ENCODE data around the gene EEF2KMT.
"Not testable (repeated sequence)": the region's sequence is repeated elsewhere in the genome, so short reads cannot be mapped to it uniquely, and the experiment has no call there.

- not testable (repeated sequence) for TF ChIP-seq POLR2AphosphoS5 (IDR thresholded peaks at IDR 0.05; ENCODE audit: low read depth, low read length); POLR2A (IDR thresholded peaks at IDR 0.05; ENCODE audit: low read depth, low read length); PAX5 (IDR thresholded peaks at IDR 0.05; ENCODE audit: insufficient read depth, low read length, severe bottlenecking); TAF1 (IDR thresholded peaks at IDR 0.05; ENCODE audit: low read depth, low read length)
Observed at GRCh38 chr16:5103296-5104032, 5.9 kb upstream of the EEF2KMT start.

Measured in GM12891 (cell line).